KMS-11 (cell line): ENCODE results near the gene IQGAP2.

Source experiments
- H2AFZ ChIP-seq: fragments of 200-600 bp; sonication (generic); 2 replicates; pipeline ENCODE4 v1.6.1; 2016; ENCODE audit warnings: antibody characterized with exemption, mixed run types, low read depth
- H3K27ac ChIP-seq: fragments of 200-600 bp; sonication (generic); 2 replicates; pipeline ENCODE4 v1.6.1; 2016; ENCODE audit warnings: mild to moderate bottlenecking, mixed run types
- H3K27me3 ChIP-seq: fragments of 200-600 bp; sonication (generic); 2 replicates; pipeline ENCODE4 v1.6.1; 2017; ENCODE audit warnings: mild to moderate bottlenecking, low read depth, mixed run types, moderate library complexity; ENCODE audit not compliant: insufficient read depth
- H3K36me3 ChIP-seq: fragments of 200-600 bp; sonication (generic); 2 replicates; pipeline ENCODE4 v1.6.1; 2017; ENCODE audit warnings: mild to moderate bottlenecking, mixed run types; ENCODE audit not compliant: insufficient read depth
- H3K4me1 ChIP-seq: fragments of 200-600 bp; sonication (generic); 2 replicates; pipeline ENCODE4 v1.6.1; 2016; ENCODE audit warnings: mild to moderate bottlenecking, low read depth, mixed run types; ENCODE audit not compliant: poor library complexity, severe bottlenecking
- H3K4me2 ChIP-seq: fragments of 200-600 bp; sonication (generic); 2 replicates; pipeline ENCODE4 v1.7.0; 2016; ENCODE audit warnings: mild to moderate bottlenecking, mixed run types
- H3K4me3 ChIP-seq: fragments of 200-600 bp; sonication (generic); IDR thresholded peaks from 2 replicates; pipeline ENCODE4 v1.6.1; 2017; ENCODE audit warnings: low read depth, low read length, mixed read lengths; ENCODE audit not compliant: insufficient read depth
- H3K79me2 ChIP-seq: fragments of 200-600 bp; sonication (generic); 2 replicates; pipeline ENCODE4 v1.6.1; 2016; ENCODE audit warnings: low read depth, mixed run types; ENCODE audit not compliant: insufficient read depth
- H3K9ac ChIP-seq: fragments of 200-600 bp; sonication (generic); 2 replicates; pipeline ENCODE4 v1.6.1; 2016; ENCODE audit warnings: mild to moderate bottlenecking, mixed run types
- H4K20me1 ChIP-seq: fragments of 200-600 bp; sonication (generic); 2 replicates; pipeline ENCODE4 v1.6.1; 2016; ENCODE audit warnings: mild to moderate bottlenecking, mixed run types; ENCODE audit not compliant: insufficient read depth
- TF ChIP-seq, protein P1 (sequence below): fragments of 200-600 bp; sonication (generic); conservative IDR thresholded peaks from 2 replicates; pipeline ENCODE4 v1.6.1; 2017; ENCODE audit warnings: low read depth, mild to moderate bottlenecking, antibody characterized with exemption, low read length, moderate library complexity, mixed read lengths

Gene IQGAP2

DNA sequence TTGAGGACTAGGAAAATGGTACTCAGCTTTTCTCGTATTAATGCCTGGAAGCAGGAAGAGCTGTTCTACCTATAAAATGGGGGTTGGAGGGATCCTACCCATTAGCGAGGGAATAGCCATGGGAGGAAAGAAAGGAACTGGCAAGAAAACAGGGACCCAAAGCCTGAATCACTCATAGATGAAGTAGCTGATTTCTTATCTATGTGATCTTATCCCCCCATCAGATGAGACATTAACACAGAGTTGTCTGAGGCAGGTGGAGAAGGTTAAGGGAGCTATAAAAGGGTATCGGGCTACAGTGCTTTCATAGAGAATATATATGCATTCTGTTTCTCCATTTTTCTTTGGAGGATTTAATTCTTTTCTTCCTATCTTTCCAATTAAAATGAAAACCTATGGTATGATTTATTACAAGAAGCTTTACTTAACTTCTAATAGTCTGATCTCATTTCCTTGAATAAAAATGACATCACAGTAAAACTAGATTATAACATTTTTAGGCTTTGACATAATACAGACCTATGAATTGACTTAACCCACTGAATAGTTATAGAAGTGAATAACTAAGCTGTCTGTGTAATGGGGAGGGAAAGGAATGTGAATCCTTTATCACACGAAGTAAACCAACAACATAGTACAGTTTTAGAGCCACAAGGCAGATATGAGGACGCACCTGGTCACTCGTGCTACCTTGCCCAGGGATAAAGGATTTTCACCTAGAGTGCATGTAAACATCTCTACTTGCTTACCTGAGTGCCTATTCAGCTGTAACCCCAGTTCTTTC lies 39.0 kb downstream of the IQGAP2 start:
- Histone ChIP-seq H3K27me3 (no peaks in the 10 kb centered on the region), H3K79me2 (peaks cover 100% of the 10 kb centered on the region), H3K4me1 (no peaks in the 10 kb centered on the region), H2AFZ (no peak overlapping the region), H3K36me3 (no peaks in the 10 kb centered on the region), H3K9ac (no peak overlapping the region), H4K20me1 (peaks cover 42% of the 10 kb centered on the region), H3K27ac (no peak overlapping the region), H3K4me3 (no peak overlapping the region), H3K4me2 (no peak overlapping the region)
- TF ChIP-seq, protein P1, sequence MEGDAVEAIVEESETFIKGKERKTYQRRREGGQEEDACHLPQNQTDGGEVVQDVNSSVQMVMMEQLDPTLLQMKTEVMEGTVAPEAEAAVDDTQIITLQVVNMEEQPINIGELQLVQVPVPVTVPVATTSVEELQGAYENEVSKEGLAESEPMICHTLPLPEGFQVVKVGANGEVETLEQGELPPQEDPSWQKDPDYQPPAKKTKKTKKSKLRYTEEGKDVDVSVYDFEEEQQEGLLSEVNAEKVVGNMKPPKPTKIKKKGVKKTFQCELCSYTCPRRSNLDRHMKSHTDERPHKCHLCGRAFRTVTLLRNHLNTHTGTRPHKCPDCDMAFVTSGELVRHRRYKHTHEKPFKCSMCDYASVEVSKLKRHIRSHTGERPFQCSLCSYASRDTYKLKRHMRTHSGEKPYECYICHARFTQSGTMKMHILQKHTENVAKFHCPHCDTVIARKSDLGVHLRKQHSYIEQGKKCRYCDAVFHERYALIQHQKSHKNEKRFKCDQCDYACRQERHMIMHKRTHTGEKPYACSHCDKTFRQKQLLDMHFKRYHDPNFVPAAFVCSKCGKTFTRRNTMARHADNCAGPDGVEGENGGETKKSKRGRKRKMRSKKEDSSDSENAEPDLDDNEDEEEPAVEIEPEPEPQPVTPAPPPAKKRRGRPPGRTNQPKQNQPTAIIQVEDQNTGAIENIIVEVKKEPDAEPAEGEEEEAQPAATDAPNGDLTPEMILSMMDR = no peak

DNA sequence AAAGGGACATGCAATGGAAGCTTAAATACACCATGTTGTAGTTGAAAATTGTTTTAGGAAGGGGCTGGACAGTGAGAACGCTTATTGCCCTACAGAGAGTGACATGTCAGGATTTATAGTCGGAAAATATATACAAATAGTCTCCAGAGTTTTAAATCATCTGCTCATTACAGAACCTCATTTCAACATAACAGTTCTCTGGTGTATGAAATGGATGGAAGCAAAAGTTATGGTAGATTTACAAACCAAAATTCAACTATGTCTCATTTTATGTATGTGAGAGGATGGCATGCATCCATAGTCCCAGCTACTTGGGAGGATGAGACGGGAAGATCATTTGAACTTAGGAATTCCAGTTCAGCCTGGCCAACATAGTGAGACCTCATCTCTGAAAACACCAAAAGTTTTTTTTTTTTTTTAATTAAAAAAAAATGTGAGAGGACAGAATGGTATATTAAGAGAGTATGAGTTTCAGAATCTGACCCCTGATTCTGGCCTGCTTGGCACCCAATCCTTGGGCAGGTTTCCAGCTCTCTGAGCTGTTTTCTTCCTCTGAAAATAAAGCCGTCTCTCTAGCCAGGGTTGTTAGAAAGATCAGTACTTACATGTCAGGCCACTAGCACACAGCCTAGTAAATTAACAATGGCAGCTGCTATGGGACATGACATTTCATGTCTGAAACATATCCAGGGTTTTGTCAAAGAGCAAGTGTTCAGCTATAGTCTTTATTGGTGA lies 40.1 kb downstream of the IQGAP2 start:
- Histone ChIP-seq H3K9ac (no peak overlapping the region), H2AFZ (no peak overlapping the region), H4K20me1 (peaks cover 33% of the 10 kb centered on the region; the same call in 1 of the 2 replicates), H3K27ac (no peak overlapping the region), H3K27me3 (no peaks in the 10 kb centered on the region), H3K79me2 (peaks cover 98% of the 10 kb centered on the region), H3K4me1 (peaks cover 8% of the 10 kb centered on the region), H3K4me3 (no peak overlapping the region), H3K4me2 (no peak overlapping the region), H3K36me3 (no peaks in the 10 kb centered on the region)
- TF ChIP-seq, protein P1 = no peak

DNA sequence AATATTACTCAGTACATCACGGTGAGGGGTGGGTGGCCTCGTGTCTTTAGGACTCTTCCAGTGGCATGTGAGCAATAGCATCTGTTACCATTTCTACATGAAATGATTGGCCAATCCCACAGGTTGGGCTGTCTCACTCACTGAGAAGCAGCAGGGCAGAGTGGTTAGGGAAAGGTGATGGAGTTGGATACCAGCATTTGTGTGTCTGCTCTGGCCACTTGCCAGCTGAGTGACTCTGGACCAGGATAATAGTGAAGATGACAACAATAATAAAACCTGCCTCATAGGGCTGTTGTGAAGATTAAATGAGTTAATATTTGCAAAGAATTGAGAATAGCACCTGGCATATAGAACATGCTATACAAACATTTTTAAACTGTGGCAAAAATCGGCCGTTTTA lies 42.0 kb downstream of the IQGAP2 start:
- Histone ChIP-seq H3K9ac (no peak overlapping the region), H3K4me2 (no peak overlapping the region), H3K4me1 (peaks cover 26% of the 10 kb centered on the region), H3K36me3 (no peaks in the 10 kb centered on the region), H2AFZ (no peak overlapping the region), H3K27ac (no peak overlapping the region), H3K27me3 (no peaks in the 10 kb centered on the region), H3K79me2 (peaks cover 86% of the 10 kb centered on the region), H4K20me1 (peaks cover 23% of the 10 kb centered on the region; the same call in 1 of the 2 replicates), H3K4me3 (no peak overlapping the region)
- TF ChIP-seq, protein P1 = no peak

DNA sequence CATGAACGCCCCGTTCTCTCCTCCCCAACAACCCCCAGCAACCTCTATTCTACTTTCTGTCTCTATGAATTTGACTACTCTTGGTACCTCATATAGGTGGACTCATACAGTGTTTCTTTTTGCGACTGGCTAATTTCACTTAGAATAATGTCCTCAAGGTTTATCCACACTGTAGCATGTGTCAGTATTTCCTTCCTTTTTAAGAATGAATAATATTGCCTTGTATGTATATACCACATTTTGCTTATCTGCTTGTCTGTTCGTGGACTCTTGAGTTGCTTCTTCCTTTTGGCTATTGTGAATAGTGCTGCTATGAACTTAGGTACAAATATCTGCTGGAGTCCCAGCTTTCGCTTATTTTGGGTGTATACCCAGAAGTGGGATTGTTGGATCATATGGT lies 42.7 kb downstream of the IQGAP2 start:
- H3K4me1 ChIP-seq = peaks cover 34% of the 10 kb centered on the region
- H2AFZ ChIP-seq = no peak overlapping the region
- no peak overlapping the region for H3K4me2 ChIP-seq
- TF ChIP-seq, protein P1 = no peak
- no peaks in the 10 kb centered on the region for H3K36me3 ChIP-seq
- H3K27ac ChIP-seq = no peak overlapping the region
- 0 out of 2 replicates have a peak, but pooled peaks cover 23% of the 10 kb centered on the region for H4K20me1 ChIP-seq
- no peak overlapping the region for H3K9ac ChIP-seq
- peaks cover 82% of the 10 kb centered on the region for H3K79me2 ChIP-seq
- no peaks in the 10 kb centered on the region for H3K27me3 ChIP-seq
- no peak overlapping the region for H3K4me3 ChIP-seq
